Stimulated activated naive CD8-positive, alpha-beta T cell treated with anti-CD3 and anti-CD28 coated beads, Interleukin-15, Interleukin-2, amounts not matched to agents 100 U/mL and 50 U/mL, for 24 hours (primary cell): ENCODE data around the gene ANKRD65.
"Not testable (repeated sequence)": the region's sequence is repeated elsewhere in the genome, so short reads cannot be mapped to it uniquely, and the experiment has no call there.

Experiments
- ATAC-seq: fragments of 150-1000 bp; cut with Tn5 transposase; one replicate; pipeline ENCODE4 v1.10.0; 2021
- DNase-seq: peaks from one replicate; pipeline ENCODE4 v3.0.0; 2021

Gene ANKRD65

GRCh38 chr1:1371746-1372711 is 49.0 kb downstream of the ANKRD65 start:
- peak; percentile 90 for DNase-seq
- ATAC-seq: peak; percentile 35

- peak; percentile 61 for DNase-seq
Observed at GRCh38 chr1:1371364-1371745, 49.7 kb downstream of the ANKRD65 start.

GRCh38 chr1:1370771-1371300 is 50.2 kb downstream of the ANKRD65 start:
- ATAC-seq (no peak), DNase-seq (no peak)

More at GRCh38 chr1:1371364-1371745, 49.7 kb downstream of the ANKRD65 start:
- no peak for ATAC-seq

GRCh38 chr1:1370094-1370493 is 51.0 kb downstream of the ANKRD65 start:
- ATAC-seq, DNase-seq: not testable (repeated sequence)
